HEK293 (cell line): ENCODE measurements around the gene DNAH8.
A peak's percentile ranks its signal among the peaks of the same experiment; 100 is the strongest.

Experiments used
- CTCF ChIA-PET: fragments of 350-600 bp; formaldehyde crosslinking; extraction: SDS; loops from one replicate; lab custom pipeline; 2021; ENCODE audit warnings: antibody characterized with exemption; lab: Yijun Ruan, JAX
- POLR2A ChIA-PET: fragments of 300-600 bp; formaldehyde crosslinking; extraction: SDS; loops from one replicate; lab custom pipeline; 2020; ENCODE audit warnings: antibody characterized with exemption, inconsistent platforms; lab: Yijun Ruan, JAX
- H3K27ac ChIP-seq: fragments of 200-500 bp; sonication (Bioruptor generic); 2 replicates; pipeline ENCODE4 v1.5.1; 2014; ENCODE audit warnings: low read depth, low read length, control low read depth, inconsistent platforms; ENCODE audit errors: extremely low read depth
- H3K36me3 ChIP-seq, 2 experiments: fragments of 200-500 bp in 1 of 2; sonication (Bioruptor generic) in 1 of 2; 1 replicate in 1 of 2; 2 replicates in 1 of 2; pipeline ENCODE4 v1.5.1; 2014 to 2017; ENCODE audit warnings: inconsistent platforms in 2 of 2, low read length in 2 of 2; ENCODE audit not compliant: control insufficient read depth in 2 of 2, insufficient read depth in 1 of 2
- H3K4me1 ChIP-seq: fragments of 200-500 bp; sonication (Bioruptor generic); 2 replicates; pipeline ENCODE4 v1.5.1; 2014; ENCODE audit warnings: mild to moderate bottlenecking, low read length, inconsistent platforms; ENCODE audit not compliant: control insufficient read depth, insufficient read depth
- H3K4me3 ChIP-seq: 2 replicates; pipeline ENCODE4 v1.5.1; 2011; ENCODE audit warnings: low read depth, mild to moderate bottlenecking, control low read depth, low read length, moderate library complexity
- H3K9me3 ChIP-seq: fragments of 200-500 bp; sonication (Bioruptor generic); 2 replicates; pipeline ENCODE4 v1.5.1; 2014; ENCODE audit warnings: low read depth, low read length, inconsistent platforms; ENCODE audit not compliant: control insufficient read depth, insufficient read depth
- FEZF1 ChIP-seq: fragments of 450-650 bp; formaldehyde crosslinking; IDR thresholded peaks from 2 replicates; pipeline ENCODE4 v1.5.1; 2016; ENCODE audit warnings: missing biosample characterization, missing genetic modification characterization
- HOXA7 ChIP-seq: sonication (generic); formaldehyde crosslinking; IDR thresholded peaks from 2 replicates; pipeline ENCODE4 v1.8.1; 2022; ENCODE audit warnings: missing genetic modification reagents, borderline replicate concordance
- IKZF3 ChIP-seq: fragments of 450-650 bp; IDR thresholded peaks from 2 replicates; pipeline ENCODE4 v1.5.0; 2018; ENCODE audit warnings: missing biosample characterization, mild to moderate bottlenecking, missing genetic modification characterization, moderate library complexity
- PRDM1 ChIP-seq: fragments of 450-650 bp; formaldehyde crosslinking; IDR thresholded peaks from 2 replicates; pipeline ENCODE4; 2016; ENCODE audit warnings: missing biosample characterization, missing genetic modification characterization
- TRIM28 ChIP-seq: IDR thresholded peaks from 2 replicates; pipeline ENCODE4 v1.6.1; 2011; ENCODE audit warnings: low read length, control low read depth, borderline replicate concordance
- ZBTB48 ChIP-seq: fragments of 450-650 bp; formaldehyde crosslinking; IDR thresholded peaks from 2 replicates; pipeline ENCODE4 v1.5.1; 2016; ENCODE audit warnings: missing biosample characterization, missing genetic modification characterization
- ZFHX2 ChIP-seq: fragments of 450-650 bp; formaldehyde crosslinking; conservative IDR thresholded peaks from 2 replicates; pipeline ENCODE4 v1.5.1; 2016; ENCODE audit warnings: missing biosample characterization, missing genetic modification characterization
- ZFP3 ChIP-seq: fragments of 450-650 bp; formaldehyde crosslinking; IDR thresholded peaks from 2 replicates; pipeline ENCODE4 v1.5.1; 2016; ENCODE audit warnings: low read depth, missing biosample characterization, missing genetic modification characterization
- ZNF132 ChIP-seq: fragments of 450-650 bp; formaldehyde crosslinking; IDR thresholded peaks from 2 replicates; pipeline ENCODE4 v1.5.1; 2017; ENCODE audit warnings: missing biosample characterization, missing genetic modification characterization, borderline replicate concordance
- ZNF146 ChIP-seq: fragments of 450-650 bp; formaldehyde crosslinking; IDR thresholded peaks from 2 replicates; pipeline ENCODE4 v1.5.1; 2016; ENCODE audit warnings: missing biosample characterization, missing genetic modification characterization
- ZNF19 ChIP-seq: fragments of 450-650 bp; formaldehyde crosslinking; IDR thresholded peaks from 2 replicates; pipeline ENCODE4; 2016; ENCODE audit warnings: missing biosample characterization, missing genetic modification characterization, low read depth
- ZNF202 ChIP-seq: fragments of 450-650 bp; formaldehyde crosslinking; IDR thresholded peaks from 2 replicates; pipeline ENCODE4 v1.5.1; 2016; ENCODE audit warnings: missing biosample characterization, missing genetic modification characterization, borderline replicate concordance
- ZNF221 ChIP-seq: fragments of 450-650 bp; formaldehyde crosslinking; IDR thresholded peaks from 2 replicates; pipeline ENCODE4 v1.5.1; 2017; ENCODE audit warnings: missing biosample characterization, missing genetic modification characterization, borderline replicate concordance
- ZNF404 ChIP-seq: fragments of 450-650 bp; formaldehyde crosslinking; IDR thresholded peaks from 2 replicates; pipeline ENCODE4 v1.5.1; 2017; ENCODE audit warnings: missing biosample characterization, missing genetic modification characterization
- ZNF501 ChIP-seq: fragments of 450-650 bp; formaldehyde crosslinking; IDR thresholded peaks from 2 replicates; pipeline ENCODE4 v1.5.1; 2016; ENCODE audit warnings: missing biosample characterization, missing genetic modification characterization
- ZNF548 ChIP-seq: fragments of 450-650 bp; formaldehyde crosslinking; IDR thresholded peaks from 2 replicates; pipeline ENCODE4 v1.5.1; 2016; ENCODE audit warnings: missing biosample characterization, missing genetic modification characterization
- ZNF585B ChIP-seq: fragments of 450-650 bp; formaldehyde crosslinking; IDR thresholded peaks from 2 replicates; pipeline ENCODE4 v1.5.1; 2016; ENCODE audit warnings: missing biosample characterization, missing genetic modification characterization
- ZNF837 ChIP-seq: fragments of 450-650 bp; formaldehyde crosslinking; IDR thresholded peaks from 2 replicates; pipeline ENCODE4 v1.5.1; 2016; ENCODE audit warnings: missing biosample characterization, missing genetic modification characterization
- ZNF843 ChIP-seq: fragments of 450-650 bp; formaldehyde crosslinking; IDR thresholded peaks from 2 replicates; pipeline ENCODE4 v1.5.1; 2016; ENCODE audit warnings: missing biosample characterization, missing genetic modification characterization
- TF ChIP-seq, protein P1 (sequence below): fragments of 450-650 bp; formaldehyde crosslinking; IDR thresholded peaks from 2 replicates; pipeline ENCODE4 v1.5.1; 2016; ENCODE audit warnings: missing biosample characterization, missing genetic modification characterization
- TF ChIP-seq, protein P2 (sequence below): fragments of 450-650 bp; formaldehyde crosslinking; IDR thresholded peaks from 2 replicates; pipeline ENCODE4 v1.5.1; 2016; ENCODE audit warnings: missing biosample characterization, missing genetic modification characterization, low read depth
- TF ChIP-seq, protein P3 (sequence below): fragments of 450-650 bp; formaldehyde crosslinking; IDR thresholded peaks from 2 replicates; pipeline ENCODE4 v1.5.1; 2016; ENCODE audit warnings: missing biosample characterization, missing genetic modification characterization
- TF ChIP-seq, protein P4 (sequence below): fragments of 450-650 bp; formaldehyde crosslinking; IDR thresholded peaks from 2 replicates; pipeline ENCODE4 v1.5.1; 2016; ENCODE audit warnings: missing biosample characterization, missing genetic modification characterization, borderline replicate concordance

The DNAH8 gene

DNA sequence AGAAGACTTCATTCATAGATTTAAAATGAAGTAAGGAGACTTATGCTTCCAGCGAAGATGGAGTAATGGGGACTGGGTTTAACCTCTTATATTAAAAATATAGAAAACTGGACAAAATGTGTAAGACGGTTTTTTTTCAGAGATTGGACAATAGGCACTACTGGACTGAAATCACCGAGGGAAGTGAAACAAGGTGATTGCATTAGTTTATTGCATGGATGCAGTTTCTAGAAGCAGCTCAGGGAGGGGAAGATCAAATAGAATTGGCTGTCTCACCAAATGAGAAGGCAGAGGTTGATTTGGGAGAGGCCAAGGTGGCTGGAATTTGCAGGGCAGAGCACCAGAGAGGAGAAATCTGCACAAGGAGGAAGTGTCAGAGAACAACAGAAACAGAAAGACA lies 162.6 kb downstream of the DNAH8 start:
- CTCF ChIA-PET: interaction anchor here (0.7 kb wide), 1 partner anchor 27 kb away, joined by 5 read pairs; no protein-coding TSS in a partner anchor
- POLR2A ChIA-PET: no interaction called here

DNA sequence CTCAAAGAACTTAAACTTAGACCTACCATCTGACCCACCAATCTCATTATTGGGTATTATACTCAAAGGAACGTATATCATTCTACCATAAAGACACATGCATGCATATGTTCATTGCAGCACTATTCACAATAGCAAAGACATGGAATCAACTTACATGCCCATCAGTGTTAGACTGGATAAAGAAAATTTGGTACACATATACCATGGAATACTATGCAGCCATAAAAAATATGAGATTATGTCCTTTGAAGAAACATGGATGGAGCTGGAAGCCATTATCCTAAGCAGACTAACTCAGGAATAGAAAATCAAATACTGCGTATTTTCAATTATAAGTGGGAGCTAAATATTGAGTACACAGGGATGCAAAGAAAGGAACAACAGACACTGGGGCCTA lies 167.0 kb downstream of the DNAH8 start:
- no peak overlapping the region for H3K27ac ChIP-seq
- H3K4me3 ChIP-seq: no peak overlapping the region
- H3K9me3 ChIP-seq: no peaks in the 10 kb centered on the region
- TF ChIP-seq ZNF585B (tag by site-specific recombination) (no peak), ZNF548 (tag by site-specific recombination) (no peak), ZNF221 (no peak), ZNF146 (tag by site-specific recombination) (peak; percentile 70), PRDM1 (tag by site-specific recombination) (no peak)
- TF ChIP-seq, protein P1, sequence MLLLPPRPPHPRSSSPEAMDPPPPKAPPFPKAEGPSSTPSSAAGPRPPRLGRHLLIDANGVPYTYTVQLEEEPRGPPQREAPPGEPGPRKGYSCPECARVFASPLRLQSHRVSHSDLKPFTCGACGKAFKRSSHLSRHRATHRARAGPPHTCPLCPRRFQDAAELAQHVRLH: peak; percentile 27; the same call in 1 of the 2 replicates
- CTCF ChIA-PET: interaction anchor here (0.6 to 5.0 kb wide), 3 partner anchors 10 to 194 kb away, joined by 3 to 51 read pairs (median 3); no protein-coding TSS in a partner anchor
- H3K36me3 ChIP-seq: no peaks in the 10 kb centered on the region
- POLR2A ChIA-PET: no interaction called here
- no peaks in the 10 kb centered on the region for H3K4me1 ChIP-seq

More for the DNA sequence above, 162.6 kb downstream of the DNAH8 start:
- H3K36me3 ChIP-seq: no peaks in the 10 kb centered on the region
- no peaks in the 10 kb centered on the region for H3K4me1 ChIP-seq
- no peaks in the 10 kb centered on the region for H3K9me3 ChIP-seq
- H3K27ac ChIP-seq: no peak overlapping the region
- TF ChIP-seq ZNF132 (tag by site-specific recombination) (no peak), ZNF585B (tag by site-specific recombination) (no peak), HOXA7 (CRISPR knock-in tag) (no peak), ZNF202 (tag by site-specific recombination) (no peak), IKZF3 (tag by site-specific recombination) (no peak), ZNF843 (tag by site-specific recombination) (no peak), ZFP3 (tag by site-specific recombination) (no peak), FEZF1 (no peak), ZNF404 (no peak), ZNF837 (tag by site-specific recombination) (no peak), ZBTB48 (tag by site-specific recombination) (no peak), ZNF501 (tag by site-specific recombination) (no peak), ZNF19 (tag by site-specific recombination) (no peak), TRIM28 (no peak), ZFHX2 (tag by site-specific recombination) (no peak)
- TF ChIP-seq, protein P2, sequence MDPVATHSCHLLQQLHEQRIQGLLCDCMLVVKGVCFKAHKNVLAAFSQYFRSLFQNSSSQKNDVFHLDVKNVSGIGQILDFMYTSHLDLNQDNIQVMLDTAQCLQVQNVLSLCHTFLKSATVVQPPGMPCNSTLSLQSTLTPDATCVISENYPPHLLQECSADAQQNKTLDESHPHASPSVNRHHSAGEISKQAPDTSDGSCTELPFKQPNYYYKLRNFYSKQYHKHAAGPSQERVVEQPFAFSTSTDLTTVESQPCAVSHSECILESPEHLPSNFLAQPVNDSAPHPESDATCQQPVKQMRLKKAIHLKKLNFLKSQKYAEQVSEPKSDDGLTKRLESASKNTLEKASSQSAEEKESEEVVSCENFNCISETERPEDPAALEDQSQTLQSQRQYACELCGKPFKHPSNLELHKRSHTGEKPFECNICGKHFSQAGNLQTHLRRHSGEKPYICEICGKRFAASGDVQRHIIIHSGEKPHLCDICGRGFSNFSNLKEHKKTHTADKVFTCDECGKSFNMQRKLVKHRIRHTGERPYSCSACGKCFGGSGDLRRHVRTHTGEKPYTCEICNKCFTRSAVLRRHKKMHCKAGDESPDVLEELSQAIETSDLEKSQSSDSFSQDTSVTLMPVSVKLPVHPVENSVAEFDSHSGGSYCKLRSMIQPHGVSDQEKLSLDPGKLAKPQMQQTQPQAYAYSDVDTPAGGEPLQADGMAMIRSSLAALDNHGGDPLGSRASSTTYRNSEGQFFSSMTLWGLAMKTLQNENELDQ (tag by site-specific recombination): no peak
- TF ChIP-seq, protein P3, sequence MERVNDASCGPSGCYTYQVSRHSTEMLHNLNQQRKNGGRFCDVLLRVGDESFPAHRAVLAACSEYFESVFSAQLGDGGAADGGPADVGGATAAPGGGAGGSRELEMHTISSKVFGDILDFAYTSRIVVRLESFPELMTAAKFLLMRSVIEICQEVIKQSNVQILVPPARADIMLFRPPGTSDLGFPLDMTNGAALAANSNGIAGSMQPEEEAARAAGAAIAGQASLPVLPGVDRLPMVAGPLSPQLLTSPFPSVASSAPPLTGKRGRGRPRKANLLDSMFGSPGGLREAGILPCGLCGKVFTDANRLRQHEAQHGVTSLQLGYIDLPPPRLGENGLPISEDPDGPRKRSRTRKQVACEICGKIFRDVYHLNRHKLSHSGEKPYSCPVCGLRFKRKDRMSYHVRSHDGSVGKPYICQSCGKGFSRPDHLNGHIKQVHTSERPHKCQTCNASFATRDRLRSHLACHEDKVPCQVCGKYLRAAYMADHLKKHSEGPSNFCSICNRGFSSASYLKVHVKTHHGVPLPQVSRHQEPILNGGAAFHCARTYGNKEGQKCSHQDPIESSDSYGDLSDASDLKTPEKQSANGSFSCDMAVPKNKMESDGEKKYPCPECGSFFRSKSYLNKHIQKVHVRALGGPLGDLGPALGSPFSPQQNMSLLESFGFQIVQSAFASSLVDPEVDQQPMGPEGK (tag by site-specific recombination): no peak
- TF ChIP-seq, protein P4, sequence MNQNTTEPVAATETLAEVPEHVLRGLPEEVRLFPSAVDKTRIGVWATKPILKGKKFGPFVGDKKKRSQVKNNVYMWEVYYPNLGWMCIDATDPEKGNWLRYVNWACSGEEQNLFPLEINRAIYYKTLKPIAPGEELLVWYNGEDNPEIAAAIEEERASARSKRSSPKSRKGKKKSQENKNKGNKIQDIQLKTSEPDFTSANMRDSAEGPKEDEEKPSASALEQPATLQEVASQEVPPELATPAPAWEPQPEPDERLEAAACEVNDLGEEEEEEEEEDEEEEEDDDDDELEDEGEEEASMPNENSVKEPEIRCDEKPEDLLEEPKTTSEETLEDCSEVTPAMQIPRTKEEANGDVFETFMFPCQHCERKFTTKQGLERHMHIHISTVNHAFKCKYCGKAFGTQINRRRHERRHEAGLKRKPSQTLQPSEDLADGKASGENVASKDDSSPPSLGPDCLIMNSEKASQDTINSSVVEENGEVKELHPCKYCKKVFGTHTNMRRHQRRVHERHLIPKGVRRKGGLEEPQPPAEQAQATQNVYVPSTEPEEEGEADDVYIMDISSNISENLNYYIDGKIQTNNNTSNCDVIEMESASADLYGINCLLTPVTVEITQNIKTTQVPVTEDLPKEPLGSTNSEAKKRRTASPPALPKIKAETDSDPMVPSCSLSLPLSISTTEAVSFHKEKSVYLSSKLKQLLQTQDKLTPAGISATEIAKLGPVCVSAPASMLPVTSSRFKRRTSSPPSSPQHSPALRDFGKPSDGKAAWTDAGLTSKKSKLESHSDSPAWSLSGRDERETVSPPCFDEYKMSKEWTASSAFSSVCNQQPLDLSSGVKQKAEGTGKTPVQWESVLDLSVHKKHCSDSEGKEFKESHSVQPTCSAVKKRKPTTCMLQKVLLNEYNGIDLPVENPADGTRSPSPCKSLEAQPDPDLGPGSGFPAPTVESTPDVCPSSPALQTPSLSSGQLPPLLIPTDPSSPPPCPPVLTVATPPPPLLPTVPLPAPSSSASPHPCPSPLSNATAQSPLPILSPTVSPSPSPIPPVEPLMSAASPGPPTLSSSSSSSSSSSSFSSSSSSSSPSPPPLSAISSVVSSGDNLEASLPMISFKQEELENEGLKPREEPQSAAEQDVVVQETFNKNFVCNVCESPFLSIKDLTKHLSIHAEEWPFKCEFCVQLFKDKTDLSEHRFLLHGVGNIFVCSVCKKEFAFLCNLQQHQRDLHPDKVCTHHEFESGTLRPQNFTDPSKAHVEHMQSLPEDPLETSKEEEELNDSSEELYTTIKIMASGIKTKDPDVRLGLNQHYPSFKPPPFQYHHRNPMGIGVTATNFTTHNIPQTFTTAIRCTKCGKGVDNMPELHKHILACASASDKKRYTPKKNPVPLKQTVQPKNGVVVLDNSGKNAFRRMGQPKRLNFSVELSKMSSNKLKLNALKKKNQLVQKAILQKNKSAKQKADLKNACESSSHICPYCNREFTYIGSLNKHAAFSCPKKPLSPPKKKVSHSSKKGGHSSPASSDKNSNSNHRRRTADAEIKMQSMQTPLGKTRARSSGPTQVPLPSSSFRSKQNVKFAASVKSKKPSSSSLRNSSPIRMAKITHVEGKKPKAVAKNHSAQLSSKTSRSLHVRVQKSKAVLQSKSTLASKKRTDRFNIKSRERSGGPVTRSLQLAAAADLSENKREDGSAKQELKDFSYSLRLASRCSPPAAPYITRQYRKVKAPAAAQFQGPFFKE: no peak
- no peak overlapping the region for H3K4me3 ChIP-seq
